KG1 (cell line): ENCODE results near the gene OLR1.
"Not testable (repeated sequence)": the region's sequence is repeated elsewhere in the genome, so short reads cannot be mapped to it uniquely, and the experiment has no call there.

Source experiments
- DNase-seq: peaks from one replicate; lab custom pipeline; 2025; lab: John Stamatoyannopoulos, UW

OLR1 gene

DNA sequence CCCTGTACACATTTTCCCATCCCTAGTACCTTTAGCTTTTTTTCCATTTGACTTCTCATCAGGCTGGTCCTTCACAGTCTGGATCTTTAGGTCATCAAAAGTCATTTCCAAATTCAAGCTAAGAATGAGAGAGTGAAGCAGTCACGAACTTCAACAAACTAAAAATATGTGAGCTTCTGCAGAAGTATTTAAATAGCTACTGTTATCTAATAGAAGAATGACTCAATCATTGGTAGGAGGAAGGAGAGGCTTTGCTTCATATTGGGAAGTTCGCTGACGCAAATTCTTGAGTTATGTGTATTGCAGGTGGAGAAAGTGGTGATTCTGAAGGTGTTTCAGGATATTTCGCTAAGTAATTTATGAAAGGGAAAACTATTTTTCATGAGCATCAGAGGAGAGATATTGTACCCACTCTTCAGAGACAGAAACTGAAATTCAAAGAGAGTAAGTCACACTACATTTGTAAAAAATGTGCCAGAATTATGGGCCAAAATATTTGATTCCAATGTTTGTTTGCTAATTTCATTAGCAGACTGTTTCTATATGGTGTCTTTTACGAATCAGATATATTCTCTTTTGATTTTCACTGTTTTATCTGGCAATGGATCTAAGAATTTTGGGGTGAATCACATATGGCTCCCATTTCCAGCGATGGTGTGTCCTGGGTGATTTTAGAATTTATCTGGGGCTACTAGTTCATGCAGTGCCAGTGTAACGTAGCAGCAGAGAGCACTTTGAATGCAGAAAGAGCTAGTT, at the start of gene OLR1:
Gene OLR1 (minus strand): TSS at position 160 of the 756 bp plus-strand sequence. CDS start 55 bp downstream, at position 105.
- DNase-seq, result no peak

DNA sequence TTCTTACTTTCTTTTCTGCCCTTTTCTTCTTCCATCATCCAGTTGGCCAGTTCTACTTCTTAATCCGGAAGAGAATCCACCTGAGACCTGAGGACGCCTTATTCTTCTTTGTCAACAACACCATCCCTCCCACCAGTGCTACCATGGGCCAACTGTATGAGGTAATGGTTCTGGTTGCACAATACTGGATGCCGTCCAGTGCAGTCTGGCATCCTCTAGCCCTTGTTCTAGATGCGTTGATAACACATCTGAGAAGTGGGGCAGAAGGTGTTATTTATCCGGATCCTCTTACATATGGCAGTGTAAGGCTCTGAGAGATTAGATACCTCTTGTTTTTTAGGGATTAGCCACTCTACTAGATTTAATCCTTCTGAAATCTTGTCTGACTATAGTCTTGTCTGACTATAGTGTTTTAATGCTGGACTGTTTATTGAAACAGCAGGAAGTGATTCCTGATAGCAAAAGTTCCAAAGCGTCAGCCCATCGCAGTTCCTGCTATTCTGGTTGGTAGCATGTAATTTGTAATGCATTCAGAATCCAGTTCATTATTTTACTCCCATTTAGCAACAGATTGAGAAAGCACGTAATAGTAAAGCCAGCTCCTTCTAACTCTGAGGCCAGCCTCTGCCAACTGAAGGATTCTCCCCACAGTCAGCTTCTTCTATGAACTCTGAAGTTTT, 48.6 kb upstream of the OLR1 start:
- DNase-seq, result no peak

DNA sequence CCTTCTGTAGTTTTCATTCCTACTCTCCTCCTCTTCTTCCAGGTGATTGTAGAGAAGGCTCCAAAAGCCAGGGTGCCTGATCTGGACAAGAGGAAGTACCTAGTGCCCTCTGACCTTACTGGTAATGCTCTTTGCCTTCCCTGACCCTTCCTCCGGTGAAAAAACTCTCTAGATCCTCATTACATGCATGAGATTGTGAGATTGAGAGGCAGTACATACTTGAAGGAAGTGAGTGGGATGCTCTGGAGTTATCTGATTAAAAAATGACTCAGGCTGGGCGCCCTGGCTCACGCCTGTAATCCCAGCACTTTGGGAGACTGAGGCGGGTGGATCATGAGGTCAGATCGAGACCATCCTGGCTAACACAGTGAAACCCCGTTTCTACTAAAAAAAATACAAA, 46.1 kb upstream of the OLR1 start:
- DNase-seq, result no peak

DNA sequence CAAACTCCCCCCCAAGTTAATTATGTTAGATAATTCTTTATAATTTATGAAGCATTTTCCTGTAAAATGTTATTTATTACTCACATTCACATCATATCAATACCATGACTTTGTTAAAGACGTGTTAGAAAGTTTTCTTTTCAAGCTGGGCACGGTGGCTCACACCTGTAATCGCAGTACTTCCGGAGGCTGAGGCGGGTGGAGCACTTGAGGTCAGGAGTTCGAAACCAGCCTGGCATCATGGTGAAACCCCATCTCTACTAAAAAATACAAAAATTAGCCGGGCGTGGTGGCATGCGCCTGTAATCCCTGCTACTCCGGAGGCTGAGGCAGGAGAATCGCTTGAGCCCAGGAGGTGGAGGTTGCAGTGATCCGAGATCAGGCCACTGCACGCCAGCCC, 44.0 kb upstream of the OLR1 start:
- DNase-seq, result not testable (repeated sequence)

DNA sequence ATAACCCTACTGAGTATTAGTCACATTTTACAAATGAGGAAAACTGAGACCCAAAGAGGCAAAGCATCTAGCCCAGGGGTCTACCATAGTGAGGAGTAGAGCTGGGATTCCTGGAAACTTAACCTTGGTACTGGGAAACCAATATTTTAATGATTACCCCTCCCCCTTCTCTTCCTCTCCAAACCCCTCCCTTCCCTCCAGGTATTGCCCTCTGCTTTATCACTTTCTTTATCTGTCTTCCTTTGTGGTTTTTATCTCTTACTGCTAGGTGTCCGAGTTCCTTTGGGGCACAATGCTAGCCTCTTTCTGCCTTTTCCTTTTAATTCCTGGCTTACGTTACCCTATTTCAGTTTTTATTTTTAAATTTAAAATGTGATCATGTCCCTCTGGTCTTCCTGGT, 43.5 kb upstream of the OLR1 start:
- no peak for DNase-seq

DNA sequence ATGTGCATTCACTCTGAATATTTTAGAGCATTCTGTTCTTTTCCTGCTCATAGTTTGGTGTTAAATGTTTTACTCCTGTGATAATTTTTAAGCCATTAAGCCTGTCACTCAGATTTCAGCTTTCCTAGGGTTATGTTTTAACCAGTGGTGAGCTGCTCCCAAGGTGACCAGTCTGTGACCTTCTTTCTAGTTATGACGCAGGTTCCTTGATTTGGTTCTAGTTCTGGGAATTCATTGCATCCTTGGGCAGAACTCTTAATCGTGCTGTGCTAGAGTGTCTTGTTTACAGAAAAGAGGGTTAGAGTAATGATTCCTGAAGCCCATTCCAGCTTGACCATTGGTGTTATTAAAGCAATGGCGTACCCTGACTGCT, 42.9 kb upstream of the OLR1 start:
- DNase-seq, result no peak

DNA sequence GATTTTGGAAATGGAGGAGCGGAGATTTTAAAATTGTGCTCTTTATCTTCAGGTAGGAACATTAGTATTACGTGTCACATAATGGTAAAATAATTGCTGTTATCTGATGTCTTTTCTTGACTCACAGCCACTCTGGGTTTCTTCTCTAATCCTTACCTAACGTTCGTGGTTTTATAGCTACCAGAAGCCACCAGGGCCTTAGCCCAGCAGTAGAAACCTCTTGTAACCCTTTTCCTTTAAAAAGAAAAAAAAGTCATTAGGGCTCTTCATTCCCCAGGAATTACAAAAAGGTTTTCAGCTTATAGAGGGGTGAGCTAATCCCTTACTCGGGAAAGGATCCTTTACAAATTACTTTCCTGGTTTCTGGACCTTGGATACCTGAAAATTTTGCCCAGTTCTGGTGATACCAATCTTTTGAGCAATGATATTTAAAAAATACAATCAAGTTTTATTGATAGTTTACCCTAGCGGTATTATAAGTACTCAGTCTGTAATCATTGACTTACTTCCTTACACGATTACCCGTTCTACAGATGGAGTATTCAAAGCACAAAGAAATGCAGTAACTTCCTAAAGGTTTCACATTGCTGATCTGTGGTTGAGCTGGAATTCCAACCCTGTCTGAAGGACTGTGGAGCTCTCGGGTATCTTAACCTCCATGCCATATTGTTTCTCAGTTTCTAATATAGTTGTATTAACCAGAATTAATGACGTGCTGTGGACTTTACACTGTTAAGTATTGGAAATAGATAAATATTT, 42.4 kb upstream of the OLR1 start:
- DNase-seq, result no peak

DNA sequence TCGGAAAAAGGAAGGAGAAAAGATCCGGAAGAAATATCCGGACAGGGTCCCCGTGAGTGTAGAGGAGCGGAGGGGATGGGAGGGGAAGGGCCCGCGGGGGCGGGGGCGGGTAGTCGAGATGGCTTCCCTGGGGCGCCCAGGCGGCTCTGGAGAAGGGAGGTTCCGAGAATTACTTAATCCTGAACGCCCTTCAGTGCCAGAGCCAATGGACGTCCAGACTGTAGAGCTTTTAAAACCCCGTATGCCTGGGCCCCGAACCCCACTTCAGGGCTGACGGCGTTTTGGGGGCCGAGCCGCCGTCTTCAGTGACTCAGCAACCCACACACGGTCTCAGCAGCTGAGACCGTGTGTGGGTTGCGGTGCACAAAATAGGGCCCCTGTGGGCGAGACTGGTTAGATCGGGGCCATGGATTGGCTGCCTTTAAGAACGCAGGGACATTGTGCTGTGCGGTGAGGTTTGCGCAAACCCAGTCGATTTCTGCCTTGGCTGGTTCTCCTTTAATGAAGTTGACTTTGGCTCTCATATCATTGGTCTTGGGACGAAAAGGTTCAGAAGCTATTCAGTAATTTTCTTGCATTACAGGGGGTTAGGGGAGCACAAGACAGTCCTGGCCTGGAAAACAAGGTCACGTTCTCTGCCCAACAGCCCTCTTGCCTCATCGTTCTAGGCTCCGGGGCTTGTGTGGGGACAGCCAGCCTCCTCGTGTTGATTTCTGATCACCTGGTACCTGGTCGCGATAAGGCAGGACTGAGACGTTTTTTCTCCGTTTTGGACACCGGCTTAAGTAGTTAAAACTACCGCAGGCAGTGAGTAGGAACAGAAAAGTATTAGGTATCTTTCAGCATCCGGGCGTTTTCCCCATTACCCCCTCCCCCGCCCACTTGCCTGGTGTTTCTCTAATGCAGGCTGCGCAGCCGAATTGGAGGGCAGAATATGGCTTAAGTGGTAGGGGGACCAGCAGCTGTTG, 41.5 kb upstream of the OLR1 start:
- no peak for DNase-seq

DNA sequence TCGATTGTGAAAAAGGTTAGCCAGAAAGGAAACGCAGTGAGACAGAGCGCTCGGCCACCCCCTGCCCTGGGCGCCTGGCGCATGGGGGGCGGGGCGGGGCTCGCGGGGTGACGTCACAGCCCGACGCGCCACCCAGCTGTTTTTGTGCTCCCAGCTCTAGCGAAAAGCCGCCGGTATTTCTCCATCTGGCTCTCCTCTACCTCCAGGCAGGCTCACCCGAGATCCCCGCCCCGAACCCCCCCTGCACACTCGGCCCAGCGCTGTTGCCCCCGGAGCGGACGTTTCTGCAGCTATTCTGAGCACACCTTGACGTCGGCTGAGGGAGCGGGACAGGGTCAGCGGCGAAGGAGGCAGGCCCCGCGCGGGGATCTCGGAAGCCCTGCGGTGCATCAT, 40.8 kb upstream of the OLR1 start, which contains the start of gene GABARAPL1:
Gene GABARAPL1 (plus strand): TSS at position 139 of the 393 bp plus-strand sequence. CDS start 253 bp downstream, at position 392.
- DNase-seq, result no peak

DNA sequence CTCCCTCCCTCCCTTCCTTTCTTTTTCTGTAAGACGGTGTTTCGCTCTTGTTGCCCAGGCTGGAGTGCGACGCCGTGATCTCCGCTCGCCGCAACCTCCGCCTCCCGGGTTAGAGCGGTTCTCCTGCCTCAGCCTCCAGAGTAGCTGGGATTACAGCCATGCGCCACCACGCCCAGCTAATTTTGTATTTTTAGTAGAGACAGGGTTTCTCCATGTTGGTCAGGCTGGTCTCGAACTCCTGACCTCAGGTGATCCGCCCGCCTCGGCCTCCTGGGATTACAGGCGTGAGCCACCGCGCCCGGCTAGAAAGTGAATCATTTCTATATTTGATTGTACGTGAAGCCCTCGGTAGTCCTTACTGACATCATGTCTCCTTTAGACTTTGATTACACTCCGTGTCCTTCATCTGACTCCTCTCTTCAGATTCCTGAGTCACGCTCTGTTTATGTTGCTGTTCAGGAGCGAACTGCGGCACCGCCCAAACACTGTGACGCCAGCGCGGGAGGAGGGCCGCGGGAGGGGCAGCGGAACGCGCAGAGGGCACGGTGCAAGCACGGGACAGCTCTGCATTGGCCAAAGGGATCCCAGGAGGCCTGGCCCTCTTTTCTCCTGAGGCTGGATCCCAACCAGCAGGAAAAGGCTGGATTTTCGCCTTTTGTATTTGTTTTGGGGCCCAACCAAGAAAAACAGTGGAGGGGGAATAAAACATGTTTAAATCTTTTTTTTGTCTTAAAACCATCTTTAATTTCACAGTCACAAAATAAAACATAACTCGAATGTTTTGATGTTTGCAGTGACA, 40.2 kb upstream of the OLR1 start:
- no peak for DNase-seq

DNA sequence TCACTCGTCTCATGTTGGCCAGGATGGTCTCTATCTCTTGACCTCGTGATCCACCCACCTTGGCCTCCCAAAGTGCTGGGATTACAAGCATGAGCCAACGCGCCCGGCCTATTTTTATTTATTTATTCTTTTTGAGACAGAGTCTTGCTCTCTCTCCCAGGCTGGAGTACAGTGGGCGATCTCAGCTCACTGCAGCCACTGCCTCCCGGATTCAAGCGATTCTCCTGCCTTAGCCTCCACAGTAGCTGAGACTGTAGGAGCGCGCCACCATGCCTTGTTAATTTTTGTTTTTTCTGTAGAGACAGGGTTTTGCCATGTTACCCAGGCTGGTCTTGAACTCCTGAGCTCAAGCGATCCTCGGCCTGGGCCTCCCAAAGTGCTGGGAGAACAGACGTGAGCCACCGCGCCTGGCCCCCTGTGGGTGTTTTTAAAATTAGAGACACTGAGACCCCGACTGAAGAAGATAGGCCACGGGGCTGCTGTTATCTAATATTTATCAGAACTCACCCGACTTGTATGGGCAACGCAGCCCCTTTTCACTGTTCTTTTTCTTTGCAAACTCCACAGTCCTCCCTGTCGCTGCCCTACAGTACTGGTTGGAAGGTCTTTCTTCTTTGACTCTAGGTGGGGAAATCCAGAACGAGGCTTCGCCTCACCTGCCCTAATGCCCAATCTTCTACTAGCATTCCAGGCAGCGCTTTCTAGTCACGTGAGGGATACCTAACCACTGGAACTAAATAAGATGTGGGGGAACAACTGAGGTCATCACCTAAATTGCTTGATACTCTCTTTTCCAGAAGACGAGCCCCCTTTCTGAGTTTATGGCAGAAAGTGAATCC, 39.4 kb upstream of the OLR1 start:
- no peak for DNase-seq

DNA sequence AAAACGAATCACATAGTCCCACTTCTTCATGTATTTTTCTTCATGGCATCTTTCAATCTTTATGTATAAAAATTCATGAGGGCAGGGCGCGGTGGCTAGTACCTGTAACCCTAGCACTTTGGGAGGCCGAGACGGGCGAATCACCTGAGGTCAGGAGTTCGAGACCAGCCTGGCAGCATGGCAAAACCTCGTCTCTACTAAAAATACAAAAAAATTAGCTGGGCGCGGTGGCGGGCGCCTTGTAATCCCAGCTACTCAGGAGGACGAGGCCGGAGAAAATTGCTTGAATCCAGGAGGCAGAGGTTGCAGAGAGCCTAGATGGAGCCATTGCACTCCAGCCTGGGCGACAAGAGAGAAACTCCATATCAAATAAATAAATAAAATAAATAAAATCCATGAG, 38.3 kb upstream of the OLR1 start:
- DNase-seq, result no peak

DNA sequence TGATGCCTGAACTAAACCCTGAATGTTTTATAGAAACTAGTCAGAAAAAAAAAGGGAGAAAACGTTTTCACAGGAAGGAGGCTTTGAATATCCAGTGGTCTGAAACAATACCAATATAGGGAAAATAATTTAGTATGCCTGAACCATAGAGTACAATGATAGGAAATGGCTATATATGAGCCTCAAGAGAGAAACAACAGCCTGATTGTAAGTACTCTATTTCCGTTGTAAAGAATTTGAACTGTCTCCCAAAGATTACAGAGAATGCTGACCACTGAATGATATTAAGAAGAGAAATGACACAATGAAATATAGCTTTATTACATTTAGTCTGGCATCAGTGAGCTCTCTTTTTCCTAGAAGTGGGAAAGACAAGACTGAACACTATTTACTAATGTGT, 35.2 kb upstream of the OLR1 start:
- no peak for DNase-seq

DNA sequence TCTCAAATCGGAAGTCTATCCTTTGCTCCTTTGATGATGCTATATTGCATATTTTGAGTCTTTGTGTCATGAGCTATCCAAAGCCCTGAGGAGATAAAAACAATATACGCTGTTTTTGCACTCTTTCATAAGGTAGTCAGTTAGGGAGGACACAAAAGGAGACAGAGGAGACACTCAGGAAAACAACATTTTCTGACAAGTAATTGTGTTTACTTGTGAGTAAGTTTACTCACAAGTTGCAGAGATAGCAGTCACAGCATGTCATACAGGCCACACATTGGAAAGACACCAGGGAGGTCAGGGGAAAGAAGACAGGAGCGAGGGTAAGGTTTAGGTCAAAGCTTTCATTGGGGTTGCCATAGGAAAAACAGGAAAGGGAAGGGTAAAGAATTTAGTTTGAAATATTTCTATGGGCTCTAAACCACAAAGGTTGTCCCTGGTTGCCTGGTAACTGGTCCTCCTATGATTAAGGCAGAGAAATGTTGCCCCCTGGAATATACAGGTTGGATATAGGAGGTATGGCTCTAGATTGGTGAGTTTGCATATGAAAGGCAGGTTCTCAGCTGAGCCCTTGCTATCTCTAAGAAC, 33.4 kb upstream of the OLR1 start:
- DNase-seq, result no peak

DNA sequence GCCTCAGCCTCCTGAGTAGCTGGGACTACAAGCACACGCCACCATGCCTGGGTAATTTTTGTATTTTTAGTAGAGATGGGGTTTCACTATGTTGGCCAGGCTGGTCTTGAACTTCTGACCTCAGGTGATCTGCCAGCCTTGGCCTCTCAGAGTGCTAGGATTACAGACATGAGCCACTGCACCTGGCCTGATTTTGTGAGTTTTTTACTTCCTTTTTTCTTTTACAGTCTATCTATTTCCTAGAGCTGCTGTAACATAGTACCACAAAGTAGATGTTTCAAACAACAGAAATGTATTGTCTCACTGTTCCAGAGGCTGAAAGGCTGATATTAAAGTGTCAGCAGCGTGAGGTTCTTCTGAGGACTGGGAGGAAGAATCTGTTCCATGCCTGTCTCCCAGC, 32.6 kb upstream of the OLR1 start:
- not testable (repeated sequence) for DNase-seq

DNA sequence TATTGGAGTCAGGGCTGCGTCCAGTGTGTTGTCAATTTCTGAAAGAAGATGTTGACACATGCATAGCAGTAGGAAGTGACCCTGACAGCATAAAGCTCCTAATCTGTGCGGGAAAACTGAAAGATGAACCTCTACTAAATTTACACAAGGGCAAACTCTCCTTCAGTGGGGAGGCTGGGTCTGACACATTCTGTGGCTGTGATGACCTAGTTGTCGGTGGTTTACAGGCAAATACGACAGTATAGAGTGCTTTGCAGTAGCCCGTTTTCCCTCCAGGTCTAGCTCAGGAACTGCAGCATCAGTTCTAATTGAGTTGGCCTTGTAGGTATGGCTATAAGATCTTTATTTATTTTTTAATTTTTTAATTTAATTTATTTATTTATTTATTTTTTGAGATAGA, 25.9 kb upstream of the OLR1 start:
- DNase-seq, result no peak

DNA sequence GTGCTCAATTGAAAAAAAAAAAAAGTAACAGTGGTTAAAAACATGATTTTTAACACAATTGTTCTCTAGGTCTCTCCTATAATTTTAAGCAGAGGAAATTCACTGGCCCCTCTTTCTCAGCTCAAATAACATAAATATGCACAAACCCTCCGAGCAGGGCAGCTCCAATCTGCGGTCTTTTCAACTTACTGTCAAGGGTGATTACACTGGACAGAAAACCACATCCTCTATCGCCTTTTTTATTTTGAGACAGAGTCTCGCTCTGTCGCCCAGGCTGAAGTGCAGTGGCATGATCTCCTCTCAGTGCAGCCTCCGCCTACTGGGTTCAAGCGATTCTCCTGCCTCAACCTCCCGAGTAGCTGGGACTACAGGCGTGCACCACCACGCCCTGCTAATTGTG, 24.3 kb upstream of the OLR1 start:
- DNase-seq, result peak; percentile 19

DNA sequence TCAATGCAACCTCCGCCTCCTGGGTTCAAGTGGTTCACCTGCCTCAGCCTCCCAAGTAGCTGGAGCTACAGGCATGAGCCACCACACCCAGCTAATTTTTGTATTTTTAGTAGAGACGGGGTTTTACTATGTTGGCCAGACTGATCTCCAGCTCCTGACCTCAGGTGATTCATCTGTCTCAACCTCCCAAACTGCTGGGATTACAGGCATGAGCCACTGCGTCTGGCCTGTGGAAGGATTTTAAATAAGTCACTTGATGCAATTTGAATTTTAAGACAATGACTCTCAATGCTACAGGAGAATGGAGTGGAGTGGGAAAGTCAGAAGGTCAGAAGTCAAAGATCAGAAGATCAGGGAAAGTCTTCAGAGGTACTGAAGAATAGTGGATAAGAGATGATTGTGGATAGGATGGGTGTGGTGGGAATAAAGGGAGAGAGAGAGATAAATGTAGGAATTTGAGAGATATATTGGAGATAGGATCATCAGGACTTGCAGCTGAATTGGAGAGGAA, 22.3 kb upstream of the OLR1 start:
- no peak for DNase-seq

DNA sequence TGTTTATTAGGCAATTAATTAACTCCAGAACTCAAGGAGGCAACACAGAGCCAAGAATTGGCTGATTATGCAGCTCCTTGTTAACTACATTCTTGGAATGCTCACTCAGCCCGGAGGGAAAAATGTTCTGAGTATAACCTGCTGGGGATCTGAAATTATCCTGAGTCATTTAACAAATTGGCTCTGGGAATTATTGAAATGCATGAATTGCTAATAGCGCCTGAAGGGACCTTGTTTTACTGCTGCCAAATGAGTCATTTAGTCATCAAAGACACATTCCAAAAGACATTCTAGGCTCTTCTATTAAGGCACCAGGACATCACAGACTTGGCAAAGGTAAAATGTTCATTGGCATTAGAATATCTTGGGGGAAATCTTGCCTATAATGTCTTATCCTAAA, 19.9 kb upstream of the OLR1 start:
- DNase-seq, result no peak
